ENCODE results near the gene ZNF316. TPM values are rescaled to one million over a fixed set of nuclear protein-coding genes. Genes with fewer than 3 reads are reported as not detected.

Gene ZNF316
- total RNA-seq, 4 donors from 2014 or later, result 5.7 to 31.5 (median 11.7) TPM

- no peak for TF ChIP-seq CTCF (IDR thresholded peaks at IDR 0.05; ENCODE audit: low read depth)
These were observed 22.0 kb upstream of the ZNF316 start, which contains the start of gene ZNF853 for GRCh38 chr7:6614953-6615722. Gene ZNF853, plus strand, starts transcription at chr7:6615610. Its CDS starts 565 bp downstream, at chr7:6616175.

- no peak for TF ChIP-seq CTCF (IDR thresholded peaks at IDR 0.05; ENCODE audit: low read depth)
These were observed 21.2 kb upstream of the ZNF316 start for GRCh38 chr7:6615723-6616555.

DNA sequence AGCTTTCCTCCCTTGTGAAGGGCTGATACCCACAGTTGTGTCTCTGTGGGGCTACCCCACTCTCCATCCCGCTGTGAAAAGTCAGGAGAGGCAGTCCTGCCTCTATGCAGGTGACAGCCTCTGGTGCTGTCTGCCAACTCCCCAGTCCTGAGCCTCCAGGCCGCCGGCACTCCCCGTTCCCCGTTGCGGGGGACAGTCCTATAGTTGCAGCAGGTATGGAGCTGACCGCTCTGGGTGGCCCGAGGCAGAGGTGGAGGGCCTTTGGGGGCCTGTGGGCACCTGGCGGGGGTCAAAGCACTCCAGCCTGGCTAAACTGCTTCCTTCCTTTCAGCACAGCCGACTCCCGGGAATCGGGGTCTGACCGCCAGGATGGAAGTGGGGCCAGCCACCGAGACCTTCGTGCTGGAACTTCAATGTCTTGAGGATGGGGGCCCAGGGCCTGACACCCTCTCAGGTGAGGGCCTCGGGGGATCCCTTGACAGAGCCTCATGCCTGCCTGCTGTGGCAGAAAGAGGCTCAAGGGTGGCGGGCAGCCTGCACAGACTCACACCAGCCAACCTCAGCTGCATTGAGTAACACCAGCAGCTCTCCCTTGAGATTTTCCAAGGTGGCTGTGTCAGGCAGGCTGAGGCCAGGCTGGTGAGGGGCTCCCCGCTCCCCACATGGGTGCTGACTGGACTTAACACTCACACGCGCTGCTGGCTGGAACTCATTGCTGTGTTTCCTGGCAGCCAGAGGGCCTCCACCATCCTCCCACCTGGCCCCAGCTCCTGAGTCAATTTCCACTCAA, 20.1 kb upstream of the ZNF316 start:
- TF ChIP-seq CTCF (IDR thresholded peaks at IDR 0.05; ENCODE audit: low read depth), result no peak

- TF ChIP-seq CTCF (IDR thresholded peaks at IDR 0.05; ENCODE audit: low read depth), result no peak
These were observed 18.5 kb upstream of the ZNF316 start for GRCh38 chr7:6618621-6619020.

DNA sequence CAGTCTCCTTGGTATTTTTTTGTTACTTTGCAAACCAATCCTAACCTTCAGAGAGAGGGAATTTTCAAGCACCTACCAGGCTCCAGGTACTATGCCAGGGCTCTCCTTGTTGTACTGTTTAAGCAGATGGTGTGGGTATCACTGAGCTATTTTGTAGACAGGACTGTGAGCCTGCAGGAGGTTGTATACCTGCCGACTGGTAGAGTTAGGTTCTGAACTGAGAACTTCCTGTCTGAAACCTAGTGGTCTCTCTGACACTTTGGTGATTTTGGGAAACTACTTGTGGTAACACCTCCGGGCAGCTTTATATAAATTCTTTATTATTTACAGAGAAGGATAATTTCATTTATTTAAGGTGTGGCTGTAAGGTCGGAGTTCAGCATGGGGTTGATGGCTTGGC, 17.2 kb upstream of the ZNF316 start:
- no peak for TF ChIP-seq CTCF (IDR thresholded peaks at IDR 0.05; ENCODE audit: low read depth)

DNA sequence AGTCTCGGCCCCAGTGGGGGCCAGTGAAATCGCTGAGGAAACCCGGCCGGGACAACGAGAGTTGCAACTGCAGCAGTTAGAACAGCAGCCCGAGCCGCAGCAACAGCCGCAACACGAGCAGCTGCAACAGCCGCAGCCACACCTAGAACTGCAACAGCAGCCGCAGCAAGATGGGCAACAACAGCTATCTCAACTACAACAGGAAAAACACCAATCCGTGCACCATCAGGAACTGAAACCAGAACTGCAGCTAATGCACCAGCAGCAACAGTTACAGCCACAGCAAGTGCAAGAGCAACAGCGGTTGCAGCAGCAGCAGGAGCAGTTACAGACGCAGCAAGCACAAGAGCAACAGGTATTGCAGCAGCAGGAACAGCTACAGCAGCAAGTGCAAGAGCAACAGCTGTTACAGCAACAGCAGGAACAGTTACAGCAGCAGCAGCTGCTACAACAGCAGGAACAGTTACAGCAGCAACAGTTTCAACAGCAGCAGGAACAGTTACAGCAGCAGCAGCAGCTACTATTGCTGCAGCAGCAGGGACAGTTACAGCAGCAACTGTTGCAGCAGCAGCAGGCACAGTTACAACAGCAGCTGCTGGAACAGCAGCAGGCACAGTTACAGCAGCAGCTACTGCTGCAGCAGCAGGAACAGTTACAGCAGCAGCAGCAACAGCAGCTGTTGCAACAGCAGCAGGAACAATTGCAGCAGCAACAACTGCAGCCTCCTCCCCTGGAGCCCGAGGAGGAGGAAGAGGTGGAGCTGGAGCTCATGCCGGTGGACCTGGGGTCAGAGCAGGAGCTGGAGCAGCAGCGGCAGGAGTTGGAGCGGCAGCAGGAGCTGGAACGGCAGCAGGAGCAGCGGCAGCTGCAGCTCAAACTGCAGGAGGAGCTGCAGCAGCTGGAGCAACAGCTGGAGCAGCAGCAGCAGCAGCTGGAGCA, 15.7 kb upstream of the ZNF316 start:
- TF ChIP-seq CTCF (IDR thresholded peaks at IDR 0.05; ENCODE audit: low read depth), result no peak
